Keratinocyte (primary cell): ENCODE results near the gene MAP1LC3B. TPM values are rescaled to one million over a fixed set of nuclear protein-coding genes. Genes with fewer than 3 reads are reported as not detected.

Experiments used
- DNase-seq: peaks from one replicate; pipeline ENCODE4 v3.0.0-alpha.2; 2011; ENCODE audit warnings: low read depth, missing footprints, low spot score
- FAIRE-seq: peaks from 2 replicates; lab custom pipeline; 2011; peaks lifted over from hg19 to GRCh38; lab: Jason Lieb, UNC
- H2AFZ ChIP-seq: 2 replicates; pipeline ENCODE4 v1.6.0; 2012; ENCODE audit warnings: low read length, control low read depth, inconsistent platforms; ENCODE audit not compliant: control insufficient read depth
- H3K27ac ChIP-seq: 2 replicates; pipeline ENCODE4 v1.5.1; 2011; ENCODE audit warnings: low read length; ENCODE audit not compliant: control insufficient read depth, insufficient read depth
- H3K27me3 ChIP-seq: 3 replicates; pipeline ENCODE4 v1.6.0; 2011; ENCODE audit warnings: low read length; ENCODE audit not compliant: control insufficient read depth, insufficient read depth; ENCODE audit errors: extremely low read depth
- H3K36me3 ChIP-seq, 2 experiments: 2 replicates in 1 of 2; 3 replicates in 1 of 2; pipeline ENCODE4 v1.5.1; 2011; ENCODE audit warnings: low read length in 2 of 2, mild to moderate bottlenecking in 1 of 2; ENCODE audit not compliant: control insufficient read depth in 2 of 2, insufficient read depth in 2 of 2; ENCODE audit errors: extremely low read depth in 1 of 2
- H3K4me1 ChIP-seq: 3 replicates; pipeline ENCODE4 v1.5.1; 2011; ENCODE audit warnings: low read length; ENCODE audit not compliant: control insufficient read depth, insufficient read depth; ENCODE audit errors: extremely low read depth
- H3K4me2 ChIP-seq: 3 replicates; pipeline ENCODE4 v1.6.0; 2011; ENCODE audit warnings: low read depth, low read length; ENCODE audit not compliant: control insufficient read depth, insufficient read depth; ENCODE audit errors: extremely low read depth
- H3K4me3 ChIP-seq, 3 experiments: fragments of 200-600 bp in 1 of 3; sonication (generic) in 1 of 3; 2 replicates in 2 of 3; 3 replicates in 1 of 3; pipeline ENCODE4 v1.5.1; 2011 to 2016; ENCODE audit warnings: low read length in 3 of 3, mild to moderate bottlenecking in 3 of 3, control low read depth in 2 of 3, inconsistent platforms in 1 of 3, low read depth in 1 of 3, mixed read lengths in 1 of 3, mixed run types in 1 of 3, moderate library complexity in 1 of 3; ENCODE audit not compliant: control insufficient read depth in 2 of 3, insufficient read depth in 2 of 3; ENCODE audit errors: extremely low read depth in 1 of 3
- H3K79me2 ChIP-seq: 2 replicates; pipeline ENCODE4 v1.6.0; 2012; ENCODE audit warnings: low read length; ENCODE audit not compliant: control insufficient read depth, insufficient read depth
- H3K9ac ChIP-seq: 3 replicates; pipeline ENCODE4 v1.6.0; 2011; ENCODE audit warnings: low read length; ENCODE audit not compliant: control insufficient read depth, insufficient read depth; ENCODE audit errors: extremely low read depth
- H3K9me1 ChIP-seq: 3 replicates; pipeline ENCODE4 v1.6.0; 2011; ENCODE audit warnings: low read length; ENCODE audit not compliant: control insufficient read depth, insufficient read depth; ENCODE audit errors: extremely low read depth
- H3K9me3 ChIP-seq: 2 replicates; pipeline ENCODE4 v1.5.1; 2012; ENCODE audit warnings: low read depth, low read length; ENCODE audit not compliant: control insufficient read depth
- H4K20me1 ChIP-seq: 3 replicates; pipeline ENCODE4 v1.6.0; 2011; ENCODE audit warnings: low read length; ENCODE audit not compliant: control insufficient read depth, insufficient read depth; ENCODE audit errors: extremely low read depth
- EZH2 ChIP-seq: IDR thresholded peaks from one replicate; pipeline ENCODE4 v1.6.1; 2012; ENCODE audit warnings: inconsistent platforms, mild to moderate bottlenecking, low read length, moderate library complexity
- dilution Hi-C: fragments of 300-500 bp; cut with MboI; formaldehyde crosslinking; loops from one replicate; pipeline ENCODE4 v1.7.0; 2020; ENCODE audit warnings: low sequenced_read_pairs; ENCODE audit not compliant: extremely low pct_ligation_motif_present
- polyA plus RNA-seq, 5 experiments: library from polyadenylated mRNA; depleted of rRNA in 3 of 5; stranded (reverse) in 3 of 5; stranded (forward) in 1 of 5; unstranded in 1 of 5; fragments of >200 nt; gene quantifications; 1 replicate in 1 of 5; 2 replicates in 3 of 5; 3 replicates in 1 of 5; pipeline versions ENCODE4 v1.2.1 to v1.2.3, GENCODE V29; 2011 to 2012; ENCODE audit warnings: missing spikeins in 2 of 5, low read depth in 1 of 5, low replicate concordance in 1 of 5
- TF ChIP-seq, protein P1 (sequence below), 3 experiments: IDR thresholded peaks in 1 of 3; conservative IDR thresholded peaks in 1 of 3; optimal IDR thresholded peaks in 1 of 3; 2 replicates in 2 of 3; 3 replicates in 1 of 3; pipeline versions ENCODE3 to v1.5.1; 2011; ENCODE audit warnings: low read length in 3 of 3, mild to moderate bottlenecking in 3 of 3, moderate library complexity in 2 of 3, control low read depth in 1 of 3, inconsistent platforms in 1 of 3; ENCODE audit not compliant: insufficient read depth in 2 of 3; ENCODE audit errors: extremely low read depth in 1 of 3

MAP1LC3B gene
- polyA plus RNA-seq, 1 donor (not counting 4 experiments of a cell fraction or from before 2014, with no cell fraction given) = 50.3 TPM

DNA sequence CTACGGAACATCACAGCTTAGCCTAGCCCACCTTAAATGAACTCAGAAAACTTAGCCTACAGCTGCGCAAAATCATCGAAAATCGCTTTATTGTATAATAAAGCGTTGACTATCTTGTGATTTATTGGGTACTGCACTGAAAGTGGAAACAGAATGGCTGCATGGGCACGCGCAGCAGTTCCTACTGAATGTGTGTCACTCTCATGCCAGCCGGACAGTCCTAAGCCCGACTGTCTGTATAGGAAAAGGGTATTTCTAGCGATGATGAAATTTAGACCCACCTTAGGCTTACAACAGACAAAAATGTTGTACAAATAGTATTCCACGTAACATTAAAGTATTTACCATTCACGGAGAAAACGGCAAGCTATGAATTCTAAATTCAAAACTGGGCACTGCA is 17.8 kb upstream of the MAP1LC3B start:
- H3K4me1 ChIP-seq = peaks cover 15% of the 10 kb centered on the region
- dilution Hi-C loops = no loop called here
- H4K20me1 ChIP-seq = peaks cover 8% of the 10 kb centered on the region
- DNase-seq (no peak), FAIRE-seq (no peak)
- H3K9ac ChIP-seq = no peak overlapping the region
- no peaks in the 10 kb centered on the region for H3K27me3 ChIP-seq
- H3K9me1 ChIP-seq = peaks cover 4% of the 10 kb centered on the region
- H3K4me3 ChIP-seq = no peak overlapping the region
- TF ChIP-seq EZH2 = no peak
- TF ChIP-seq, protein P1, sequence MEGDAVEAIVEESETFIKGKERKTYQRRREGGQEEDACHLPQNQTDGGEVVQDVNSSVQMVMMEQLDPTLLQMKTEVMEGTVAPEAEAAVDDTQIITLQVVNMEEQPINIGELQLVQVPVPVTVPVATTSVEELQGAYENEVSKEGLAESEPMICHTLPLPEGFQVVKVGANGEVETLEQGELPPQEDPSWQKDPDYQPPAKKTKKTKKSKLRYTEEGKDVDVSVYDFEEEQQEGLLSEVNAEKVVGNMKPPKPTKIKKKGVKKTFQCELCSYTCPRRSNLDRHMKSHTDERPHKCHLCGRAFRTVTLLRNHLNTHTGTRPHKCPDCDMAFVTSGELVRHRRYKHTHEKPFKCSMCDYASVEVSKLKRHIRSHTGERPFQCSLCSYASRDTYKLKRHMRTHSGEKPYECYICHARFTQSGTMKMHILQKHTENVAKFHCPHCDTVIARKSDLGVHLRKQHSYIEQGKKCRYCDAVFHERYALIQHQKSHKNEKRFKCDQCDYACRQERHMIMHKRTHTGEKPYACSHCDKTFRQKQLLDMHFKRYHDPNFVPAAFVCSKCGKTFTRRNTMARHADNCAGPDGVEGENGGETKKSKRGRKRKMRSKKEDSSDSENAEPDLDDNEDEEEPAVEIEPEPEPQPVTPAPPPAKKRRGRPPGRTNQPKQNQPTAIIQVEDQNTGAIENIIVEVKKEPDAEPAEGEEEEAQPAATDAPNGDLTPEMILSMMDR (optimal IDR thresholded peaks at IDR 0.05 in 1 of 3, IDR thresholded peaks at IDR 0.05 in 1 of 3, conservative IDR thresholded peaks at IDR 0.05 in 1 of 3; ENCODE audit: extremely low read depth in 1 of 3, insufficient read depth in 2 of 3, low read length in 3 of 3) = no peak
- no peaks in the 10 kb centered on the region for H3K9me3 ChIP-seq
- H3K4me2 ChIP-seq = no peak overlapping the region
- H3K79me2 ChIP-seq = peaks cover 86% of the 10 kb centered on the region
- H3K36me3 ChIP-seq = peaks cover 0 to 6% of the 10 kb centered on the region in 2 experiments
- no peak overlapping the region for H2AFZ ChIP-seq
- no peak overlapping the region for H3K27ac ChIP-seq

DNA sequence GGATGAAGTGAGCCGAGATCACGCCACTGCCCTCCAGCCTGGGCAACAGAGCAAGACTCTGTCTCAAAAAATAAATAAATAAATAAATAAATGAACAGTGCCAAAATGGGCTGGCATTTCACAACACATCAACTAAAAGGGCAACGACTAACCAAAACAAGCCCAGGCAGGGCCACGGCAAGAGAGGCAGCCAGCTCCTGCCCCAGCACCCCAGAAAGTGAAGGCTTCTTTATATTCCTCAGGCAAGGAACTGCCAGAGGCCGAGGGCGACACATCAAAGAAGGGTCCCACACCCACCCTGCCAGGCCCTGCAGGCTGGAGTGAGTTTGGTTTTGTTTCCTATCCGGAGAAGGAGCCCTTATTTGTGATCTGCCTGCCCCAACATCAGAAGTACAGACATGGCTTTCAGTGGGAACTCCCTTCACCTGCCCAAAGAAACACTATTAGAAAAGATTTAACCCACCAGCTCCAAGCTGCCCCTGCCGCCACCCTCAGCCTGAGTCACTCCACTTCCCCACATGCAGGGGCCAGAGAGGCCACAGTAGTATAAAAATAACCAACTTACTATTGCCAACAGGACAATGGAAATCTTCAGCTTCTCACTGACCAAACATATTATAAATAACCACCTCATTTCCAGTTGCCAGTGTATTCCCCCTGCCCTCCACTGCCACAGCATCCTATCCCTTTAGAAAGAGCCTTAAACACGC is 16.6 kb upstream of the MAP1LC3B start:
- DNase-seq = no peak
- no peaks in the 10 kb centered on the region for H3K9me3 ChIP-seq
- no peak for FAIRE-seq
- H2AFZ ChIP-seq = peak overlapping the region; percentile 49
- H3K36me3 ChIP-seq = peaks cover 0 to 6% of the 10 kb centered on the region in 2 experiments
- peaks cover 88% of the 10 kb centered on the region for H3K79me2 ChIP-seq
- H3K4me3 ChIP-seq = peak overlapping the region in 2 of 3 experiments; percentile 53 to 56
- peak overlapping the region; percentile 64 for H3K9ac ChIP-seq
- H3K4me1 ChIP-seq = peaks cover 15% of the 10 kb centered on the region
- peaks cover 3% of the 10 kb centered on the region for H4K20me1 ChIP-seq
- no peak for TF ChIP-seq EZH2
- TF ChIP-seq, protein P1 (optimal IDR thresholded peaks at IDR 0.05 in 1 of 3, IDR thresholded peaks at IDR 0.05 in 1 of 3, conservative IDR thresholded peaks at IDR 0.05 in 1 of 3; ENCODE audit: extremely low read depth in 1 of 3, insufficient read depth in 2 of 3, low read length in 3 of 3) = no peak
- dilution Hi-C loops = no loop called here
- peak overlapping the region; percentile 90 for H3K4me2 ChIP-seq
- H3K9me1 ChIP-seq = peaks cover 2% of the 10 kb centered on the region
- H3K27ac ChIP-seq = peak overlapping the region; percentile 77
- no peaks in the 10 kb centered on the region for H3K27me3 ChIP-seq
